Stimulated activated CD8-positive, alpha-beta memory T cell treated with anti-CD3 and anti-CD28 coated beads, Interleukin-15, amount 100 ng/mL, for 48 hours (primary cell): ENCODE data around the gene ICOSLG.
"Not testable (repeated sequence)": the region's sequence is repeated elsewhere in the genome, so short reads cannot be mapped to it uniquely, and the experiment has no call there.

ENCODE experiments used
- DNase-seq, 2 donors: peaks; one replicate each; pipeline ENCODE4 v3.0.0-alpha.2; 2020; ENCODE audit warnings: low read depth in 2 of 2

Gene ICOSLG

DNA sequence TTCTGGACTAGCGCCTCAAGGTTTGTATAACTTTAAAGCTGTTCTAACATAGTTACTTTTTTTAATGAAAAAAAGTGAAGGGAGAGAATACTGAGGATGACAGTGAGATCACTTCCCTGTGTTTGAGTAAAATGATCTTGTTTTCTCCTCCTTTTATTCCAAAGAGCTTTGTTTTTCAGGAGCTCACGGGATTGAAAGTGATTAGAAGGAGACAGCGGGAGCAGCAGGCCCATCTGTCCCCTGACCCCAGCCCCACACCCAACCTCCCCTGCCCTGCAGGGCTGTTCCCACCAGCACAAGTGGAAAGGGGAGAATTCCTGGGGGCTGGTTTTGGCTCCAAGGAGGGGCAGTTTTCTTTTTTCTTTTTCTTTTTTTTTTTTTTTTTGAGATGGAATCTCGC, 23.0 kb upstream of the ICOSLG start:
- no peak for DNase-seq

DNA sequence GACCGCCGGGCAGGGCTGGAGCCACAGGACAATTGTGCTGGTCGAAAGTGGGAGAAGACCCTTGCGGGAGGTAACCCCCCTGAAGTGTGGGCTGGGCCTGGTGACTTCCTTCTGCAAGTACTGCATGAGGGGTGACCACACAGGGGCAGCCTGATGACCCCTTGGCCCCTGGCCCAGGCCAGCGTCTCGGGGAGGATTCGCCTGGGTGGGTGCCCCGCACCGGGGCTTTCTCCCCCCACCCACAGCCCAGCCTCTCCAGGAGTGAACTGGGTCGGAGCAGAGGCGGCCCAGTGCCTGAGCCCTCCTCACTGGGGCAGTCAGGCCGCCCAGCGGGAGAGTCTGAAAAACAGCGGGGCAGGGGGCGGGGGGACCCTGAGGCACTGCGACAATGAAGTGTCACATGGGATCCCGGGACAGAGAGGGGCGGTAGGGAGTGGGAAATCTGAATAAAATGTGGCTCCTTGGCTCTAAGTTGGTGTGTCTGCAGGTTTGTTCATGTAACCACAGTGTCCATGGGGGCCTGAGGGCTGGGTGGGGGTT, 22.5 kb upstream of the ICOSLG start:
- DNase-seq: no peak

GRCh38 chr21:44262338-44263056, 21.8 kb upstream of the ICOSLG start:
- no peak for DNase-seq

- DNase-seq: no peak
Measured at GRCh38 chr21:44261675-44262295, 21.0 kb upstream of the ICOSLG start, which contains the start of gene DNMT3L. Gene DNMT3L (minus strand): TSS chr21:44261897. CDS start chr21:44261259, 638 bp downstream.

DNA sequence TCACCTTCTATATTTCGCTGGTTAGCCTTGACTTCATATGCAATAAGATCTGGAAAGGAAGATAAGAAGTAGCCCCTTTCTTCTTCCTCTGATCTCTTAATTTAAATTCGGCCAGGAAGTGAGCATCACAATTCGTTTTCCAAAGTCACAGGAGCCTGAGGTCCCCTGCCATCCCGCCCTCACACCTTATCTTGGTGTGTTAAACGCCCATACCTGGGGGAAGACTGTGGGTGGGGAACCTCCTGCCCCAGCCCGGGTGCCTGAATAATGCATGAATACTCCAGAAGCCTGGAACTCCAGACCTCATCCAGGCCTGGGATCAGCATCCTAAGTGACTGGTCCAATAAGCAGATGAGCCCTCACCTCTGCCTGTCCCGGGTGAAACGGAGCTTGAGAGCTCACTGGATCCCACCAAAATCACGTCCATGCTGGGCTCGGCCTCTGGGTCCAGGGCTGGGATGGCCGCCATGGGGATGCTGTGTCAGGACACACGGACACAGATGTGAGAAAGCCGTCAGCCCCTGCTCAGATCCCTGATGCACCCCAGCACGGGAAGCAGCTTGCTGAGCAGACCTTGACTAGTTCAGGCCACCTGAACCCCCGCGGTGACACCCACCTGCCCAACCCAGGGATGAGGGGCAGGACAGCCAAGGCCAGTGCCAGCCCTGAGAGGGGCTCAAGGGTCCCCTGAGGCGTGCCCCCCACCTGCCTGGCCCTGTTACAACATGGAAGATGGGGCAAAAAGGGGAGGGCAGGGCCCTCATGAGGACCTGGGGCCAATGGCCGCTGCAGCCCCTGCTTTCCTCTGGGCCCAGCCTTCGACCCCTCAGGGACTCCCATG, 20.3 kb upstream of the ICOSLG start:
- no peak for DNase-seq

- DNase-seq: no peak
Measured at GRCh38 chr21:44260066-44260465, 19.3 kb upstream of the ICOSLG start.

GRCh38 chr21:44259082-44259705, 18.5 kb upstream of the ICOSLG start:
- no peak for DNase-seq

DNA sequence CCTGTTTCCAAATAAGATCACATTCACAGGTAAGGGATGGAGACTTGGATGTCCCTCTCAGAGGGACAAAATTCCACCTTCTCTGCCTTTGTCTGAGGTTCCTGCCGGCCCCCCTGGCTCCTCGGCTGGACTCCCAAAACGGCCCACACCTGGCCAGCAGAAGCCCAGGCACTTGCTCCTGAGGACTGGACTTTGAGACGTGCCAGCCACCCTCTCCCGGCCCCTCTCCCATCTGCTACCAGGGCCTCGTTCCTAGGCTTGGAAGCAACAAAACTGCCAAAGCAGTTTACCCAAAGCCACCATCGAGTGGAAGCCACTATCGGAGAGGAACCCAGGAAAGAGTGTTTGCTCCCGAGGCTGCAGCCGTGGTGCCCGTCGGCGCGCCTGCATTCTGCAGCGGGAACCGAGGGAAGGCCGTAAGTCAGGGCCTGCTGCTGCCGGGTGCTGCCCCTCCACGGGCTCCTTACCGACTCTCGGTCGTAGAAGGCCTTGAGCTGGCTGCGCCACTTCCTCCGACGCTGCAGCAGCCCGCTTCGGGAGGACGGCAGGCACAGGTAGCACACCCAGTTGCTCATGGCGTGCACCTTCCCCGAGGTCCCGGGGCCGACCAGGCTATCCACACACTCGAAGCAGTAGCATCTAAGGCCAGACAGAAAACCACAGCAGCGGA, 17.4 kb upstream of the ICOSLG start:
- DNase-seq: no peak

DNA sequence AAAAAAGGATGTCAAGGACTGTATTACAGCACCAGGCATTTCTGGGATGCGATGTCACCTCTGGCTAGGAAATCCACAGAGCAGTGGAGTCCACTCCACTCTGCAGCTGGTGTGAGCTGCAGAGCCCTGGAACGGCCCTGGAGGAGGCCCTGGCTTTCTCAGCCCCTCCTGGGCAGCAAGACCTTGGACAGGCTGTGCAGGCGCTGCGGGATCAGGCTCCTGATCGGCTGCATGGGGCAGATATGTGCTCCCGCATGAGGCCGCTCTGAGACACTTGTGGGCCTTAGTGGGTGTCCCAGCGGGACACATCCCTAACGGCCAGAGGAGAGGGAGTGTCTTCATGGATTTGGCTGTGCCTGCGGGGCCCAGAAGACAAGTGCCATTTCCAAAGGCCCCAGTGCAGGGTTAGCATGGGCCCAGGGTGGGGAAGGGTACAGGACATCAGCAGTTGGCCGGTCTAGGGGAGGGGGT, 14.8 kb upstream of the ICOSLG start:
- no peak for DNase-seq

DNA sequence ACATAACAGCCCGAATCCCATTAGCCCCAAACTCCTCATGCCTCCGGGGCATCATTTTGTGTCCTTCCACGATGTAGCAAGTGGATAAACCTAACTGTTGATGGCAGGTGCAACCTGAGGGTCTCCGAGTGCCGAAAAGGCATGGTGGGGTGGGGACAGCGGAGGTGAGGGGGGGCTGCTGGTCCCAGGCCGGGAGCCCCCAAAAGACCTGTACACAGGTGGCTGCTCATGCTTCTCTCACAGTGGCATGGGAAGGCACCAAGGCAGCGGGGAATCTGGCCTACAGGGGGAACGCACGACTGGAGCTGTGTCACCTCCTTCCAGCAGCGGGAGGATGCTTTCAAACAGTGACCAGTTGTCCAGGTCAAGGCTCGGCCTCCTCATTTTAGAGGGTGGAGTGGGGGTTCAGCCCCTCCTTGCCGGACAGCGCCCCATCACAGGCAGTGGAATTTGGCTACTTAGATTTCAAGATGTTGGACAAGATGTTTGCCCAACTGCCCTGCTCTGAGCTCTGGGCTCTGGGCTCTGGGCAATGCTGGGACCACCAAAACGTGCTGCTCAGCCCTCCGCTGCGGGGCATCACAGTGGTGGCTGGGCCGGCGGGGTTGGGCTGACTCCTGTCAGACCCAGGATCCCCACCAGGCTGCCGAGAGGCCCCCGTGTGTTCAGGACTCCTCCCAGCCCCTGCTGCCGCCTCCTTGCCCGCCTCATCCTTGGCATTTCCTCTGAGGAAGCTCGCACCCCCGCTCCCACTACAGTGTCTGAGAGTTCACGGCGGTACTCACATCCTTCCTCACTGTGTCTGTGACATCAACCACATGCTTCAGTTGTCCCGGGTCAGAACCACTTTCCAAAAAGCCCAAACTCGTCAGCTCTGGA, 13.3 kb upstream of the ICOSLG start:
- no peak for DNase-seq

DNA sequence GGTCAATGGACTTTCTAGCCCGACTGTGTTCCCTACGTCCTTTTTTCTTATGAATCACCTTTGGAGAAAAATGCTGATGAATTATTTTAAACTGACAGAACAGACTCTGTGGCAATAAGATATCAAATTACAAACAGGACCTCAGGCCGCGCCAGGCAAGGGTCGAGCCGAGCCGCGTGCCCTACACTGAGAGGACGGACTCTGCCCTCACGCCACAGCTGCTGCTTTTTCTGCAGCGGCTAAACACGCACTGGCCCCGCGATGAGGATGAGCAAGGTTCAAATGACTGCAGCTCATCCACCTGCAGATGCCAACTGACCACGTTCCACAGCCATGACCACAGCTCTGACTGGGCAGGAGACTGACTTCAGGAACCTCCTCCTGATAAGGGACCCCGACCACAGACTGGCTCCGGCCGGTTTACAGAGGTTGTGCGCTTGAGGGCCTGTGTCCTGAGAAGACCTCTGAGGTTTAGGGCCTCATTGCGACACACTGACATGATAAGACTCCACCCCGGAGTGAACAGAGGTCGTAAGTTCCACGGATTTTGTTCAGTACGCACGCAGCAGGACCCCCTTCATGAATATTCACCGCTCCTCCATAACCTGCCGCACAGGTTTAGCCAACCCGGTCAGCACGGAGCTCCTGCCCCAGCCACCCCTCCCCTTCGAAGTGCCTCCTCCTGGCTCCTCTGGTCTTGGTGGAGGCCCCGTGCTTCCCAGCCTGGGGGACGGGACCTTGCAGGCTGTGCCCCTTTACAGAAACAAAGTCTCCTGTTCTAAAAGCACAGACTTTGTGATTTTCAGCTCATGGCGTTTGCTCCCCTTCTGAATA, 8.7 kb upstream of the ICOSLG start:
- not testable (repeated sequence) for DNase-seq

DNA sequence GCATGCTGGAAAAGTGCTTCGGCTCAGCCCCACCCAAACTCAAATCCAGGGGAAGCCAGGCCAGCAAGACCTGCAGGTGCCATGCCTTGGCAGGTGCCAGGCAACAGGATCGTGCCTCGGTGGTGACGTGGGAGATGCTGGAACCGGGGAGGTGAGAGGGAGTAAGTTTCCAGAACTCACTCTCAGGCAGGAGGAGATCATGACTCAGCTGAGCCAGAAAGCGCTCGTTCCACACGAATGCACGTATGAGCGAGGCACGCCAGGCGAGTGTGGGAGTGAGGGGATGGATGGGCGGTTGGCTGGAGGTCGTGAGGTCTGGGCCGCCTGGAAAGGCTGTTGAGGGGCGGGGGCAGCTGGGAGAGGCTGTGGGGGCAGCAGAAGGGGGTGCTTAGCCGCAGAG, 7.2 kb upstream of the ICOSLG start:
- DNase-seq: not testable (repeated sequence)

GRCh38 chr21:44243980-44244379, 3.2 kb upstream of the ICOSLG start:
- not testable (repeated sequence) for DNase-seq

DNA sequence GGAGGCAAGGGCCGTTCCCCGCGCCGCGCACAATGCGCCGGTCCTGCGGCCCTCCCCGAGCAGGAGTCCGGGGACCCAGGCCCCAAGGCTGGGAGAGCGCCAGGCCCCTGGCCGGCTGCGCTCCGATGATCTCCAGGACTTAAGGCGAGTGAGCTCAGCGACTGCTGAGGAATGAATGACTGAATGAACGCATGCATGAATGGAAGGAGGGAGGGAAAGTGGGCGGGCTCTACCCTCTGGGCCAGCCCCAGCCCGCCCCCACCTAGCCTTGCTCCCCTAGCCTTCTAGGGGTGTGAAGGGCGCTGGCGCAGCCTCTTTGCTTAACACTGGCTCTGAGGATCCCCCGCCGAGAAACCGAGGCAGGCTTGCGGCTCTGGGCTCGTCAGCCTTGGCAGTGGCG, 538 bp upstream of the ICOSLG start:
- DNase-seq: not testable (repeated sequence)

DNA sequence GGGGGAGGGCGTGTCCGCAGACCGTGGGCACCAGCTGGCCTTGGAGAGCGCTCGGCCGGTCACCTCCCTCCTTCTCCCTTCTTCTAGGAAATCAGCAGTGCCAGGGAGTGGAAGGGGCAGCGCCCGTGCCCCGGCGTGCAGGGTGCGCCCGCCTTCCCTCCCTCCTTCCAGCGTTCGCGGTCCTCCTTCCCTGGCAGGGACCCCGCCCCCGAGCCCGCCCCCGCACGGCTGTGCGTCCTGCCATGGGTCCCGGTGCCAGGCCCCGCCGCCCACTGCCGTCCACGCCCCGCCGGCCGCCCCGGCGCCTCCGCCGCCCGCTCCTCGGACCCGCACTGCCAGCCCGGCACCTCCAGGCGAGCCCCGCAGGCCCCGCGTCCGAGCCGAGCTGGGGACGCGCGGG, 390 bp downstream of the ICOSLG start:
- DNase-seq: not testable (repeated sequence)

- DNase-seq: not testable (repeated sequence)
Measured at GRCh38 chr21:44229561-44229960, 11.2 kb downstream of the ICOSLG start.

DNA sequence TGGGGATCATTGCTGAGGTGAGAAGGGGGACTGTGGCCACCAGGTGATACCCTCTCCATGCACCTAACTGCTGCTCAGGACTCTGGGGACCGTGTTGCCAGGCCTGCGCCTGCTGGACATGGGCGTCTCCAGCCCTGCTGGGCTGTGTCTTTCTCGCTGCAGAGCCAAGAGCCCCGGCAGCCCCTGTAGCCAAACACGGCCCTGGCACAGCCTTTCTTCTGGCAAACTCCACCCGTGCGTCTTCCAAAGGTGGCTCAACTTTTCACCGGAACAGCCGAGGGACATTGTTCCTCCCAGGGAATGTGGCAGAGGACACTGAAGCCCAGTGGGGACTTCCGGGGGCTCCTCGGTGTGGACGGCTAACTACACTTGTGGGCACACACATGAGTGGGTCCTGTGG, 12.6 kb downstream of the ICOSLG start:
- not testable (repeated sequence) for DNase-seq

- not testable (repeated sequence) for DNase-seq
Measured at GRCh38 chr21:44227614-44228013, 13.1 kb downstream of the ICOSLG start.

- not testable (repeated sequence) for DNase-seq
Measured at GRCh38 chr21:44225605-44226004, 15.1 kb downstream of the ICOSLG start.
